ENCODE results near the gene KCTD17.

Gene KCTD17

GRCh38 chr22:37021041-37021440, 30.5 kb upstream of the KCTD17 start:
- DNase-seq (ENCODE audit: low read depth): no peak

- no peak for DNase-seq (ENCODE audit: low read depth)
These were observed 29.6 kb upstream of the KCTD17 start for GRCh38 chr22:37021710-37022482.

- DNase-seq (ENCODE audit: low read depth): no peak
These were observed 28.8 kb upstream of the KCTD17 start for GRCh38 chr22:37022483-37023337.

- no peak for DNase-seq (ENCODE audit: low read depth)
These were observed 27.7 kb upstream of the KCTD17 start for GRCh38 chr22:37023743-37024338.

- no peak for DNase-seq (ENCODE audit: low read depth)
These were observed 27.0 kb upstream of the KCTD17 start for GRCh38 chr22:37024339-37025157.

GRCh38 chr22:37025500-37026070, 26.0 kb upstream of the KCTD17 start:
- DNase-seq (ENCODE audit: low read depth): no peak

GRCh38 chr22:37026325-37026724, 25.2 kb upstream of the KCTD17 start:
- DNase-seq (ENCODE audit: low read depth): no peak

GRCh38 chr22:37027556-37027955, 24.0 kb upstream of the KCTD17 start:
- no peak for DNase-seq (ENCODE audit: low read depth)

GRCh38 chr22:37028692-37029674, 22.6 kb upstream of the KCTD17 start:
- no peak for DNase-seq (ENCODE audit: low read depth)

GRCh38 chr22:37030560-37031281, 20.8 kb upstream of the KCTD17 start:
- DNase-seq (ENCODE audit: low read depth): no peak

GRCh38 chr22:37032134-37032534, 19.4 kb upstream of the KCTD17 start:
- no peak for DNase-seq (ENCODE audit: low read depth)

GRCh38 chr22:37032535-37033460, 18.7 kb upstream of the KCTD17 start:
- no peak for DNase-seq (ENCODE audit: low read depth)

GRCh38 chr22:37033605-37034430, 17.7 kb upstream of the KCTD17 start:
- no peak for DNase-seq (ENCODE audit: low read depth)

GRCh38 chr22:37036655-37037377, 14.7 kb upstream of the KCTD17 start:
- no peak for DNase-seq (ENCODE audit: low read depth)

GRCh38 chr22:37037669-37038068, 13.9 kb upstream of the KCTD17 start:
- no peak for DNase-seq (ENCODE audit: low read depth)

GRCh38 chr22:37039466-37039865, 12.1 kb upstream of the KCTD17 start:
- no peak for DNase-seq (ENCODE audit: low read depth)

- no peak for DNase-seq (ENCODE audit: low read depth)
These were observed 8.2 kb upstream of the KCTD17 start for GRCh38 chr22:37043209-37043827.

Data from non-pigmented ciliary epithelial cell (primary cell).